HG03354 (cell line): Measurements from ENCODE around the gene BUB1.
"Not testable (repeated sequence)": the region's sequence is repeated elsewhere in the genome, so short reads cannot be mapped to it uniquely, and the experiment has no call there.

Experiments used
- ATAC-seq: cut with Tn5 transposase; IDR thresholded peaks from one replicate; pipeline ENCODE4 v1.9.1; 2021; ENCODE audit warnings: mild to moderate bottlenecking; ENCODE audit not compliant: unreplicated experiment, poor library complexity, severe bottlenecking

BUB1 gene

DNA sequence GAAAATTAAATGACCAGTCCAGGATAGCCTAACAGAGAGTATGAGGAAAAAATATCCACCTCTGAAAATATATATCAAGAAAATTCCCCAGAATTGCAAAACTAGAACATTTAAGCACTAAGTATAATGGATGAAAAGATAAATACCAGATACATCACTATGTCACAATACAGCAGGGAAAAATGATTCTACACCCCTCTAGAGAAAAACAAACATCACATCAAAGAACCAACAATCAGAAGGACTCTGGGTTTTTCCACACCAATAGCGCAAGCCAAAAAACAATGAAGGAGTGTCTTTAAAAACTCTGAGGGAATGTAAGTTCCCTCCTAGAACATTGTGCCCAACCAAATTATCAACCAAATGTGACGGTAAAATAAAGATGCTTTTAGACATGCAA lies 13.7 kb downstream of the BUB1 start:
- no peak for ATAC-seq

DNA sequence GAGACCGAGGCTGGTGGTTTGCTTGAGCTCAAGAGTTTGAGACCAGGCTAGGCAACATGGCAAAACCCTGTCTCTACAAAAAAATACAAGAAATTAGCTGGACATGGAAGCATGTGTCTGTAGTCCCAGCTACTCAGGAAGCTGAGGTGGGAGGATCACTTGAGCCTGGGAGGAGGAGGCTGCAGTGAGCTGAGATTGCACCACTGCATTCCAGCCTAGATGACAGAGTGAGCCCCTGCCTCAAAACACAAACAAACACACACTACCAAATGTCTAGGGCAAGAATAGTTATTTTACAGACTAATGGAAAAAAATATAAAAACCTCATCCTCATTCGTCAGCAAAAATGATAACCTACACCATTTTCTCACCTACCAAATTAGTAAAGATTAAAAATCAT lies 15.3 kb downstream of the BUB1 start:
- ATAC-seq = no peak

DNA sequence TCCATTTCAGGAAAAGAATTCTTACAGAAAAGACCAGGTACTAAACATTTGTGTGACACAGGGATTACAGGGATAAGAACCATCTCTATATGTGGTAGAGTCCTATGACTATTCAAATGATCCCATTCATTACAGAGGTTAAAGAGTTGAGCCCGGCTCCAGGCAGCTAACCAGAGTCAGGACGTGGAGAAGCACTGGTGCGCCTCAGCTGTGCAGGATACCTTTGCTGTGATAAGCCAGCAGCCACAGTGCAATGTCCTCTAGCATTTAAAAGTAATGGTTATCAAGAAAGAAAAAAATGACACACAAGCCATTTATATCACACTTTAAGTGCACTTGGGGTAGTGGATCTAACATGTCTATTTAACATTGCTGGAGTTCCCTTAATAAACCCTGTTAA lies 17.3 kb downstream of the BUB1 start:
- no peak for ATAC-seq

DNA sequence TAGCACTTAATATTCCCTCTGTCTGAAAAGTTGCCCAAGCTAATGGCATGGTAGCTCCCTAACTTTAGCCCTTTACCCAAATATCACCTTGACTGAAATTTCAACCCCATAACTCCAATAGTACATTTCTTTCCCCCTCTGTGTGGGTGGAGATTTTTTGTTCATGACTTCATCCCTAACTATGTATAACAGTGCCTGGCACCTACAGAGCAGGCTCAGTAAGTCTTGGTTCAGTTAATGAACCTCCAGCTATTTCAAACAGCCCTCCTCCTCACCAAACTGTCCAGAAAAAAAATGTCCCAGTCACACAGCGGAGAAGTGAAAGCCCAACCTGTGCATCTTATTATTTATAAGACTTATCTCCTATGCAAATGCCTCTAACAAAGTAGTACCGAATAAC lies 18.6 kb downstream of the BUB1 start:
- no peak for ATAC-seq

DNA sequence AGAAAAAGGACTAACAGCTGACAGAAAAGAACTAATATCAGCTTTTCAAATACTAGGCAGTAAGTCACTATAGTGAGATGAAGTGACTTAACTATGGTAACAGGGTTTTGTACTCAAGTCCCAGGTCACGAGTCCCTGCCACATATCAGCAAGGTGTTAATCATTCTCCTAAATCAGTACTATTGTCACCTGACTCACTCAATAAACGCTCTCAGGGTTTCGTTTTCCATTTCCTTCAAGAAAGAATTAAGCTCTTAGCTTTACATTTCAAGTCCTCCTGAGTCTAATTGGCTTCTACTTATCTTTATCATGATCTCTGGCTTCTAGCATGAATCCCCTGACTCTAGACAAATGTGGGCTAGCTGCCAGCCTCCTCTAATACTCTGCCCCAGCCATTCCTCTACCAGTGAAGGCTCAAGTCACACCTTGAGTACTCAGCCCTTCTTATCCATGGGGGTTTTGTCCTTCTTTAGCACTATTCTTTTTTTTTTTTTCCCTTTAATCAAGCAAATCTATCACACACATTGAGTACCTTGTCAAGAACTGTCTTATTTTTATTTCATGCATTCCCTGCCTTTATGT lies 20.0 kb downstream of the BUB1 start:
- no peak for ATAC-seq

DNA sequence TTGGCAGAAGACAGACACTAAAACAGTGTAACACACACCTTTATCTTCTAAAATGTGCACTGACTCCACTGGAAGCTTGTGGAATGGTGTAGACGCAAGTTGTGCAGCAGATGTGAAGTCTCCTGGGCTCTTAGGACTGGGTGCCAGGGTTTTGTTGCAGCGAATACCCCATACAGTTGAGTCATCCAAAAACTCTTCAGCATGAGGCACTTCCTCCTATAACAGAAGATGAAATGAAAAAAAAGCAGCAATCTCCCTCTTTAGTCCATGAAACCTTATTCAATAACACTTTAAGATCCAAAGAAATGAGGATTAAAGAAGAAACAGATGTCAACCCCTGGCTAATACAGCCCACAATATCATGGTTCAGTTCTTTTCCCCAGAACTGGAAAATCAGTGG lies 22.2 kb downstream of the BUB1 start:
- no peak for ATAC-seq

DNA sequence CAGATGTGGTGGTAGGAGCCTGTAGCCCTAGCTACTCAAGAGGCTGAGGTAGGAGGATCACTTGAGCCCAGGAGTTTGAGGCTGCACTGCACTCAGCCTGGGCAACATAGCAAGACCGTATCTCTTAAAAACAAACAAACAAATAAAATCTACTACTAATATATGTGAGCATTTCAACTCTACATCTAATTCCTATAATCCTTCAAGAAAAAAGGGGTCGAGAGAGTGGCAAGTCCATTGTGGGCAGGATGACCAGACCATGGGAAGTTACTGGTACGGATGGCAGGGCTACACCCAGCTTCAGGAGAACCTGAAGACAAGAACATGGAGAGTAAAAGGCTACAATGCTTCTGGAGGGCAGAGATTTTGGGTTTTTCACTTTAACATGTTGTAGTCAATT lies 24.0 kb downstream of the BUB1 start:
- ATAC-seq = no peak

DNA sequence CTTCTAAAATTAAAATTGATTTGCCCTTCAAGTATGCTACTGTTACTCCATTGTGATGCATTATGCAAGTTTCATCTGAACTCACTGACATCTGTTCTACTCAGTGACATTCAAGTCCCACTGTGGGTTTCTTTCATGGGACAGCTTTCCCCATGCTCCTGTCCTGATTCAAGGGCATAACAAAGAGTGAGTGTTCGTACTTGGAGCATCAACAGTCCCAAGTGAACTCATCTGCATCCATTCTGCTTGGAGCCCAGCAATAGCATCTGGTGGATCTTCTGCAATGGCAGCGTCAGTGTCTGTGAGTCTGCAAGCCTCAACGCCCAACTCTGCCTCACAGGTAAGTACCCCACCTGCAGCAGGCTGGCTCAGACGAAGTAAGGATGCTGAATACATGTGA lies 27.5 kb downstream of the BUB1 start:
- ATAC-seq = no peak

DNA sequence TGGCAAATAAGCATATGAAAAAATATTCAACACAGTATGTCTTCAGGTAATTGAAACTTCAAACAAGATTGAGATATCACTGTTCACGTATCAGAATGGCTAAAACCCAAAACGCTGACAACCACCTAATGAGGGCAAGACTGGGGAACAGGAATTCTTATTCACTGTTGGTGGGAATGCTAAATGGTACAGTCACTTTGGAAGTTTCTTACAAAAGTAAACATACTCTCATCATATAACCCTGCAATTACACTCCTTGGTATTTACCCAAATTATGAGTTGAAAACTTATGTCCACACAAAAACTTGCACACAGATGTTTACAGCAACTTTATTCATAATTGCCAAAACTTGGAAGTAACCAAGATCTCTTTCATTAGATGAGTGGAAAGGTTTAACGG lies 30.1 kb downstream of the BUB1 start:
- ATAC-seq = no peak

DNA sequence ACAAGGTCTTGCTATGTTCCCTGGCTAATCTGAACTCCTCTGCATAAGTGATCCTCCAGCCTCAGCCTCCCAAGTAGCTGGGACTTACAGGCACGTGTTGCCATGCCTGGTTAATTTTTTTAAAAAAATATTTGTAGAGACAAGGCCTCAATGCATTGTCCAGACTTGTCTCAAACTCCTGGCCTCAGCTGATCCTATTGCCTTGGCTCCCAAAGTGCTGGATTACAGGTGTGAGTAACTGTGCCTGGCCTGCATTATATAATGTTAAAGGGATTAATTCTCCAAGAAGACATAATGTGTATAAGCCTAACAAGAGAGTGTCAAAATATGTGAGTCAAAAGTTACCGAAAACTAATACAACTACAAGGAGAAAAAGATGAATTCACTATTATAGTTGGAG lies 32.2 kb downstream of the BUB1 start:
- ATAC-seq = no peak

DNA sequence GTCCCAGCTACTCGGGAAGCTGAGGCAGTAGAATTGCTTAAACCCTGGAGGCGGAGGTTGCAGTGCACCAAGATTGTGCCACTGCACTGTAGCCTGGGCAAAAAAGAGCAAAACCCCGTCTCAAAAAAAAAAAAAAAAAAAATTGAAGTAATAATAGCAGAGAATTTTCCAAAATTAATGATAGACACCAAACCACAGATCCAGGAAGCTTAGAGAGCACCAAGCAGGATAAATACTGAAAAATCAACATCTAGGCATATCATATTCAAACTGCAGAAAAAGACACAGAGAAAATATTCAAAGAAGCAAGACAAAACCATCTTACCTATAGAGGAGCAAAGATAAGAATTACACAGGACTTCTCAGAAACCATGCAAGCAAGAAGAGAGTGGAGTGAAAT lies 33.5 kb downstream of the BUB1 start:
- no peak for ATAC-seq

DNA sequence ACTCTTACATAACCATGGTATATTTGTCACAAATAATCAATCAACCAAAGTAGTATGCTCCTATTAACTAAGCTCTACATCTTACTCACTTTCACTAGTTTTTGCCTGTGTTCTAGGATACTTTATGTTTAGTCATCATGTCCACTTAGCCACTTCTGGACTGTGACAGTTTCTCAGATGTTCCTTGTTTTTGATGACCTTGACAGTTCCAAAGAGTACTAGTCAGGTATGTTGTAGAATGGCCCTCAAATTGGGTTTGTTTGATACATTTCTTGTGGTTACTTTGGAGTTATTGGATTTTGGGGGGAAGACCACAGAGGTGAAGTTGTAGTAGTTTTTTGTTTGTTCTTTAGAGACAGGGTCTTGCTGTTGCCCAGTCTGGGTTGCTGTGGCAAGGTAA lies 35.5 kb downstream of the BUB1 start:
- no peak for ATAC-seq

DNA sequence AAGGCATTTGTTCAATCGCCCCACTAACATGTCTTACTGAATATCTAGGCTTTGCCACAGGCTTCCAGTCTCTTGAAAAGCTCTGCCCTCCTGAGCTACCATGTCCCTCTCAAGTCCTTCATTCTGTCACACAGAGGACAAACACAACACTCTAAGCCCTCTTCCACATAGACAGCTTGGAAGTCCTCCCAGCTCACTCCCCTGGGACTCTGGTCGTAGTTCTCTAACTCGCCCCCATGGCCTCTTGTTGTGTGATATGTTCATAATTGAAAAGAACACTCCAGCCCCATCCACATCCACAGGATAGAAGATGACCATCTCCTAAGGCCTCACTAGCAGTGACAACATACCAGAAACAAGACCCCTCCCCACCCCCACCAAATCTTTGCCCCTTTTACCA lies 37.9 kb downstream of the BUB1 start:
- ATAC-seq = no peak

DNA sequence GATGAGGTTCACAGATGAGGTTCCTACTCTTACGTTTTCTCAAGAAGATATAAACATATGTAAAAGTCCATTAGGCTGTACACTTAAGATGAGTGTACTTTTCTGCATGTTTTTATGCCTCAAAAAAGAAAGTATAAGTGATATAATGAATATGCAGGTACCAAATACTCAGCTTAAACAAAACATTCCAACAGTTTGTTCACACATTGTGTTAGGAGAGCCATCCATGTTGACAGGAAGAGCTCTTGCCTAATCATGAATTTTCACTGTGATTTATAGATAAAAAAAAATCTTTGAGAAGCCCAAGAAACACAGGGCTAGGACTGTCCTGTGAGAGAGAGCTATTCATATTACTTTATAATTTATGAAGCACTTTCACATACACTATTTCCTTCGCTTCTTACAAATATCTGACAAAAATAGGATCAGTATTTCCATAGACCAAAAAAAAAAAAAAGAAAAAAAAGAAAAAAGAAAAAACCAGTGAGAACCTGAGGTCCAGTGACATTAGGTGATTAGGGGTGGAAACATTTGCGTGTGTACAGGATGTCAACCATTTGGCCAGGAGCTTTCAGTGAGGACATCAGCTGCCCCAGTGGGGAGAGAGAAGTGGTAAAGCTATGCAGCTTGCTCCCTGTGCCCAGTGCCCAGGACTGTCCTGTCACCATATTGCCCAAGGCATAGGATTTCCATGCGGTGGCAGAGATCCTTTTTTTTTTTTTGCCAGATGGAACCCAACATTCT lies 38.7 kb downstream of the BUB1 start:
- ATAC-seq = no peak

DNA sequence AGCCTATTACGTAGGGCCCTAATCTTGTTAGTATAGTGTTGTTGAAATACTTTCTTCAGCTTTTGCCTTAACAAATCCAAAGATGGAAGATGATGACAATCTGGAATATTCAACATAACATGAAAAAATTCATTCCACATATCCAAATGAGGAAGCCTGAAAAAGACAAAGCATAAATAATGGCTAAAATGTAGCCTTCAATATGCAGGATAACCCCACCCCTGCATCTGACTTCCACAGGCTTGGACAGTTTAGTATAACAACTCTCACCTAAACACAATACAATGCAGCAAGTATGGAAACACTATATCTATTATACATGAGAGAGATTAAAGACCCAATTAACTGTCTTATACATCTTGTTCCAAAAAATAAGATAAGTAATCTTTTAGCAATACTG lies 39.9 kb downstream of the BUB1 start:
- ATAC-seq = no peak

DNA sequence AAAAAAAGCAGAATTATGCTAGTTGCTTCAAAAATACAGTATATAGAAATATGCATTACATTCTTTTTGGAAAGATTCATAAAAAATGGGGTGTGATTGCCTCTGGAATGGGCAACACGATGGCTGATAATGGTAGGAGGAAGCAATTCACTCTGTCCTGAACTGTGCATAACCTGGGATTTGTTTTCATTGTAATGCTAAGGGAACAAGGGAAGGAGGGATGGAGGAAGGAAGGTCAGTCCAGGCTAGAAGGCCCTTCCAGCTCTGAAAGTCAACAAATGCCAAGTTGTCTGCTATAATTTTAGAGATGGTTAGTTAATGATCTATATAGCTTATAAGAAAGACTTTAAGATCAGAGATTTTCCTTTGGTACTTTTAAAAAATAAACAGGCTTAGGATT lies 40.8 kb downstream of the BUB1 start:
- no peak for ATAC-seq

DNA sequence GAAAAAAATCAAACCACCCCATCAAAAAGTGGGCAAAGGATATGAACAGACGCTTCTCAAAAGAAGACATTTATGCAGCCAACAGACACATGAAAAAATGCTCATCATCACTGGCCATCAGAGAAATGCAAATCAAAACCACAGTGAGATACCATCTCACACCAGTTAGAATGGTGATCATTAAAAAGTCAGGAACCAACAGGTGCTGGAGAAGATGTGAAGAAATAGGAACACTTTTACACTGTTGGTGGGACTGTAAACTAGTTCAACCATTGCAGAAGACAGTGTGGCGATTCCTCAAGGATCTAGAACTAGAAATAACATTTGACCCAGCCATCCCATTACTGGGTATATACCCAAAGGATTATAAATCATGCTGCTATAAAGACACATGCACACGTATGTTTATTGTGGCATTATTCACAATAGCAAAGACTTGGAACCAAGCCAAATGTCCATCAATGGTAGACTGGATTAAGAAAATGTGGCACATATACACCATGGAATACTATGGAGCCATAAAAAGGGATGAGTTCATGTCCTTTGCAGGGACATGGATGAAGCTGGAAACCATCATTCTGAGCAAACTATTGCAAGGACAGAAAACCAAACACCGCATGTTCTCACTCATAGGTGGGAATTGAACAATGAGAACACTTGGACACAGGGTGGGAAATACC lies 41.8 kb downstream of the BUB1 start:
- not testable (repeated sequence) for ATAC-seq

DNA sequence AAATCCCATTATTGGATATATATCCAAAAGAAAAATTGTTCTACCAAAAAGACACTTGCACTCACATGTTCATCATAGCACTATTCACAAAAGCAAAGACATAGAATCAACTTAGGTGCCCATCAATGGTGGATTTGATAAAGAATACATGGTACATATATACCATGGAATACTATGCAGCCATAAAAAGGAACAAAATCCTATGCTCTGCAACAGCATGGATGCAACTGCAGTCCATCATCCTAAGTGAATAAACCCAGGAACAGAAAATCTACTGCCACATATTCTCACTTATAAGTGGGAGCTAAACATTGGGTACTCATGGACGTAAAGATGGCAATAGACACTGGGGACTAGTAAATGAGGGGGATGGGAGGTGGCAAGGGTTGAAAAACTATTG lies 50.5 kb downstream of the BUB1 start:
- ATAC-seq = not testable (repeated sequence)

DNA sequence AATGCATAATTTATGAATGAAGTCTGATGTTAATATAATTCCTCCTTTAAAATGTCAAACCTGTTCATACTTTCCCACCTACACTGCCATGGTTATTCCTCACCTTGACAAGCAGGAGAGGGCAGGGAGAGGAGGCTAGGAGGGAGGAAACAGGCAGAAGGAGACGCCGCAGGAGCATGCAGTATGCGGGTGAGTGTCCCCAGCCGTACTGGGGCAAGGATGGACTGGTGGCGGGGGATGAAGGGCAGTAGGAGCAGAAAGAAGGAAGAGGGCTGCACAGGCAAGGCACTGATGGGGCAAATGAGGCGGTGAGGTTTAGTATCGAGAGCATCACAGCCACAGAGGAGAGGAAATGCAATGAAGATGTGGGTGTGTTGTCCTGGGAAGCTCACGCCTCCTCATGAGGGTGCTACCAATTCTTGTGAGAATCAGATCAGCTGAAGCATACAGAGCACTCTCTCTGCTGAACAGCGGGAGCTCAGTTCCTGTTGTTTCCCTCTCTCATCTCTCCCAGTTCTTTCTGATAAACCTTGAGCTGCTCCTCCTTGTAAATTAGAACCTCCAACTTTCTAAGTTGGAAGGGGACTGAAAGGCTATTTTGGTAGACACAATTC lies 58.4 kb downstream of the BUB1 start:
- ATAC-seq = not testable (repeated sequence)

DNA sequence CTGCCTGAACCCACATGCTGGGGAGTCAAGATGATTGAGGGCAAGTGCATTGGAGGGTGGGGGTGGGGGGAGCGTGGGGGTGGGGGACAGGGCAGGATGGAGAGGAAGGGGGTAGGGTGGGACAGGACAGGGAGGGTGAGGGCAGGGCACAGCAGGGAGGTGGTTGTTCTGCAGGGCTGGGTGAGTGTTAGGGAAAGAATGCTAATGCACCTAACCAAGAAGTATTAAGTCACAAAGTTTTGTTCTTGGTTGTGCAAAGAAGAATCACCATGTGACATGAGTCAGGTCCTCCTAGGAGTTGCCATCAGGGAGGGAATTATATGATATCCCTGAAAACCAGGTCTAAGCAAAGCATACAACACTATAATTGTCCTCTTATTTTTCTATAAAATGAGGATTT lies 63.9 kb downstream of the BUB1 start:
- not testable (repeated sequence) for ATAC-seq
